Breast epithelium (tissue), 3 donors: ENCODE data around the gene MBLAC2.

Experiments used
- POLR2A ChIP-seq: fragments of 450-650 bp; IDR thresholded peaks from one replicate; pipeline ENCODE4 v1.6.1; 2016; ENCODE audit warnings: antibody characterized with exemption, mild to moderate bottlenecking, moderate library complexity
- TF ChIP-seq, protein P1 (sequence below), 3 donors: fragments of 450-650 bp; IDR thresholded peaks; one replicate each; pipeline ENCODE4 v1.5.1; 2016 to 2017; ENCODE audit warnings: antibody characterized with exemption in 3 of 3, mild to moderate bottlenecking in 3 of 3, moderate library complexity in 3 of 3

DNA sequence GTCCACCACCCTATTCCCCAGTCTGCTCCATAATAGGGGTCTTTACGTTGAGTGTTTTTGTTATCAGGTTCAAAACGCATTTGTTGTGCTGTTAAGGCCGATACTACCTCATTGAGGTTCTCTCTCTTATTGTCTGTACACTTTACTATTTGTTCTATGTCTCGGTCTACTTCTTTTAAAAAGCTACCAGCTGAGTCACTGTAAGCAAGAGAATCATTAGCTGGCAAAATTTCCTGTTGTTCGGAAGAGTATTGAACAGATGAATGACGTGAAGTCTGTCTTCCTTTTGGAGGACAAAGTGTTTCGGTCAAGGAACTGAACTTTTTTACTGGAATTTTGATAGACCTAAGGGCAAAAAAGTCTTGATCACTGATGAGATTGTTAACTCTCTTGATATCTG is 44.5 kb upstream of the MBLAC2 start:
- TF ChIP-seq POLR2A, result no peak
- TF ChIP-seq, protein P1, sequence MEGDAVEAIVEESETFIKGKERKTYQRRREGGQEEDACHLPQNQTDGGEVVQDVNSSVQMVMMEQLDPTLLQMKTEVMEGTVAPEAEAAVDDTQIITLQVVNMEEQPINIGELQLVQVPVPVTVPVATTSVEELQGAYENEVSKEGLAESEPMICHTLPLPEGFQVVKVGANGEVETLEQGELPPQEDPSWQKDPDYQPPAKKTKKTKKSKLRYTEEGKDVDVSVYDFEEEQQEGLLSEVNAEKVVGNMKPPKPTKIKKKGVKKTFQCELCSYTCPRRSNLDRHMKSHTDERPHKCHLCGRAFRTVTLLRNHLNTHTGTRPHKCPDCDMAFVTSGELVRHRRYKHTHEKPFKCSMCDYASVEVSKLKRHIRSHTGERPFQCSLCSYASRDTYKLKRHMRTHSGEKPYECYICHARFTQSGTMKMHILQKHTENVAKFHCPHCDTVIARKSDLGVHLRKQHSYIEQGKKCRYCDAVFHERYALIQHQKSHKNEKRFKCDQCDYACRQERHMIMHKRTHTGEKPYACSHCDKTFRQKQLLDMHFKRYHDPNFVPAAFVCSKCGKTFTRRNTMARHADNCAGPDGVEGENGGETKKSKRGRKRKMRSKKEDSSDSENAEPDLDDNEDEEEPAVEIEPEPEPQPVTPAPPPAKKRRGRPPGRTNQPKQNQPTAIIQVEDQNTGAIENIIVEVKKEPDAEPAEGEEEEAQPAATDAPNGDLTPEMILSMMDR (IDR thresholded peaks at IDR 0.05), result no peak
